Astrocyte (in vitro differentiated cells and primary cell): ENCODE results near the gene FHL1. TPM values are rescaled to one million over a fixed set of nuclear protein-coding genes. Genes with fewer than 3 reads are reported as not detected.

Experiments
- DNase-seq: peaks from one replicate; pipeline ENCODE4 v3.0.0-alpha.2; 2010; ENCODE audit warnings: low read depth
- FAIRE-seq: peaks from 2 replicates; lab custom pipeline; 2011; peaks lifted over from hg19 to GRCh38; lab: Jason Lieb, UNC
- H2AFZ ChIP-seq: 2 replicates; pipeline ENCODE4 v1.6.0; 2012; ENCODE audit warnings: low read depth, low read length, inconsistent platforms
- H3K27ac ChIP-seq: 2 replicates; pipeline ENCODE4 v1.5.1; 2011; ENCODE audit warnings: low read depth, low read length, inconsistent platforms
- H3K27me3 ChIP-seq: 2 replicates; pipeline ENCODE4 v1.6.0; 2011; ENCODE audit warnings: low read length, inconsistent platforms; ENCODE audit not compliant: insufficient read depth
- H3K36me3 ChIP-seq: 2 replicates; pipeline ENCODE4 v1.5.1; 2011; ENCODE audit warnings: low read length, inconsistent platforms; ENCODE audit not compliant: insufficient read depth
- H3K4me1 ChIP-seq: 2 replicates; pipeline ENCODE4 v1.5.1; 2011; ENCODE audit warnings: low read length, inconsistent platforms; ENCODE audit not compliant: insufficient read depth
- H3K4me2 ChIP-seq: 2 replicates; pipeline ENCODE4 v1.6.0; 2012; ENCODE audit warnings: low read length, inconsistent platforms
- H3K4me3 ChIP-seq: 2 replicates; pipeline ENCODE4 v1.5.1; 2011; ENCODE audit warnings: low read depth, mild to moderate bottlenecking, low read length, inconsistent platforms; ENCODE audit not compliant: insufficient read depth
- H3K79me2 ChIP-seq: 2 replicates; pipeline ENCODE4 v1.6.0; 2012; ENCODE audit warnings: mild to moderate bottlenecking, low read length, inconsistent platforms; ENCODE audit not compliant: insufficient read depth
- H3K9ac ChIP-seq: 2 replicates; pipeline ENCODE4 v1.6.0; 2012; ENCODE audit warnings: mild to moderate bottlenecking, low read length, inconsistent platforms
- H3K9me3 ChIP-seq: 2 replicates; pipeline ENCODE4 v1.5.1; 2012; ENCODE audit warnings: low read depth, mild to moderate bottlenecking, low read length, inconsistent platforms; ENCODE audit not compliant: insufficient read depth
- H4K20me1 ChIP-seq: 2 replicates; pipeline ENCODE4 v1.6.0; 2012; ENCODE audit warnings: low read length, inconsistent platforms; ENCODE audit not compliant: insufficient read depth
- H3K27ac Mint-ChIP-seq: one replicate; pipeline ENCODE4 v1.8.0; 2021; ENCODE audit warnings: mild to moderate bottlenecking, mixed read lengths; ENCODE audit not compliant: unreplicated experiment
- H3K27me3 Mint-ChIP-seq: one replicate; pipeline ENCODE4 v1.8.0; 2021; ENCODE audit warnings: low read depth, mixed read lengths; ENCODE audit not compliant: unreplicated experiment
- H3K36me3 Mint-ChIP-seq: one replicate; pipeline ENCODE4 v1.8.0; 2021; ENCODE audit warnings: low read depth, mixed read lengths; ENCODE audit not compliant: unreplicated experiment
- H3K4me1 Mint-ChIP-seq: one replicate; pipeline ENCODE4 v1.8.0; 2021; ENCODE audit warnings: low read depth, mixed read lengths; ENCODE audit not compliant: unreplicated experiment
- H3K4me3 Mint-ChIP-seq: one replicate; pipeline ENCODE4 v1.8.0; 2021; ENCODE audit warnings: mild to moderate bottlenecking, moderate library complexity, mixed read lengths; ENCODE audit not compliant: unreplicated experiment
- H3K9me3 Mint-ChIP-seq: one replicate; pipeline ENCODE4 v1.8.0; 2021; ENCODE audit warnings: mild to moderate bottlenecking, mixed read lengths; ENCODE audit not compliant: unreplicated experiment
- EZH2 ChIP-seq: IDR thresholded peaks from 2 replicates; pipeline ENCODE4 v1.6.1; 2012; ENCODE audit warnings: mild to moderate bottlenecking, low read length, inconsistent platforms; ENCODE audit not compliant: insufficient read depth
- total RNA-seq: library from RNA; stranded (reverse); gene quantifications from 2 replicates; pipeline ENCODE4 v1.2.1, GENCODE V29; 2021
- TF ChIP-seq, protein P1 (sequence below): IDR thresholded peaks from 2 replicates; pipeline ENCODE4 v1.5.1; 2011; ENCODE audit warnings: low read depth, mild to moderate bottlenecking, inconsistent platforms, low read length, moderate library complexity; ENCODE audit not compliant: insufficient read depth

FHL1 gene
- total RNA-seq, 1 donor from 2014 or later, result 115 TPM

DNA sequence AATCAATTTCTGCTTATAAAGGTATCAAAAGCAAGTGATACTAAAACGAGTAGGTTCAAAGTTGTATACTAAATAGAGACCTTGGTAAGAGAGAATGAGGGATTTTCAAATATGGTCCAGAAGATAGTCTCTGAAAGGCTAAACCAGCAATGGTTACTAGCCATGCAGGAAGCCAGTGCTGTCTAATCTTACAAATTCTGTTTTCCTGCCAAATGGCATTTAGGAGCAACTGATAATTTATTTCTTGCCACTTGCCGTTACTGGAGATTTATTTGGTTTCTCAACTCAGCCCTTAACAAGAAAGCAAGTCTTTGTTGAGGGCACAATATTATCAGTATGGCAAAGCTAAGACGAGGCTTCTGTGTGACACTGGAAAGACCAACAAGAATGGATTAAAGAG, 56.6 kb downstream of the FHL1 start:
- H3K4me3 ChIP-seq, result no peak overlapping the region
- H3K27ac ChIP-seq, result peak overlapping the region; percentile 5
- H3K9ac ChIP-seq, result peak overlapping the region; percentile 44
- Mint-ChIP-seq H3K27ac (no peak overlapping the region), H3K4me3 (no peak overlapping the region), H3K9me3 (no peaks in the 10 kb centered on the region), H3K27me3 (no peaks in the 10 kb centered on the region), H3K36me3 (no peaks in the 10 kb centered on the region), H3K4me1 (peaks cover 9% of the 10 kb centered on the region)
- no peaks in the 10 kb centered on the region for H3K36me3 ChIP-seq
- H3K79me2 ChIP-seq, result peaks cover 6% of the 10 kb centered on the region
- DNase-seq, result no peak
- H3K9me3 ChIP-seq, result no peaks in the 10 kb centered on the region
- no peak overlapping the region for H2AFZ ChIP-seq
- no peaks in the 10 kb centered on the region for H4K20me1 ChIP-seq
- no peaks in the 10 kb centered on the region for H3K27me3 ChIP-seq
- peak; percentile 29 for FAIRE-seq
- H3K4me1 ChIP-seq, result peaks cover 15% of the 10 kb centered on the region
- no peak overlapping the region for H3K4me2 ChIP-seq
- TF ChIP-seq, protein P1, sequence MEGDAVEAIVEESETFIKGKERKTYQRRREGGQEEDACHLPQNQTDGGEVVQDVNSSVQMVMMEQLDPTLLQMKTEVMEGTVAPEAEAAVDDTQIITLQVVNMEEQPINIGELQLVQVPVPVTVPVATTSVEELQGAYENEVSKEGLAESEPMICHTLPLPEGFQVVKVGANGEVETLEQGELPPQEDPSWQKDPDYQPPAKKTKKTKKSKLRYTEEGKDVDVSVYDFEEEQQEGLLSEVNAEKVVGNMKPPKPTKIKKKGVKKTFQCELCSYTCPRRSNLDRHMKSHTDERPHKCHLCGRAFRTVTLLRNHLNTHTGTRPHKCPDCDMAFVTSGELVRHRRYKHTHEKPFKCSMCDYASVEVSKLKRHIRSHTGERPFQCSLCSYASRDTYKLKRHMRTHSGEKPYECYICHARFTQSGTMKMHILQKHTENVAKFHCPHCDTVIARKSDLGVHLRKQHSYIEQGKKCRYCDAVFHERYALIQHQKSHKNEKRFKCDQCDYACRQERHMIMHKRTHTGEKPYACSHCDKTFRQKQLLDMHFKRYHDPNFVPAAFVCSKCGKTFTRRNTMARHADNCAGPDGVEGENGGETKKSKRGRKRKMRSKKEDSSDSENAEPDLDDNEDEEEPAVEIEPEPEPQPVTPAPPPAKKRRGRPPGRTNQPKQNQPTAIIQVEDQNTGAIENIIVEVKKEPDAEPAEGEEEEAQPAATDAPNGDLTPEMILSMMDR, result no peak
- no peak for TF ChIP-seq EZH2

DNA sequence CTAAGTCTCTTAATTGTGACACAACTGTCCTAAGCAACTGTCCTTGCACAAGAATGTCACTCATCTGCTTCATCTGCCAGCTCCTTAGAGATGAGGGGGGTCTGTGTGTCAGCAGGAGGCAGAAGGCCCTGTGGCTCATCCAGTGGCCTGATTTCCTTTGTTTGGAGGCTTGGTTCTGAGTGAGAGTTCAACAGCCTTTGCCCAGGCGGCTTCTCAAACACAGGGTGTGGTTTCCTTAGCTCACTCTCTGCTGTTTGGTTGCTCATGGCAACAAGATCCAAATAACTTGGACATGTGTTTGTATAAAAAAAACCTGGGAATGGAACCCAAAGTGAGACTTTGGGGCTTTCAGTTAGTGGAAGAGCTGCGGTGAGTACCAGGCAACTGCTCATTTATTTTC, 57.2 kb downstream of the FHL1 start:
- peak overlapping the region; percentile 44 for H3K9ac ChIP-seq
- FAIRE-seq, result peak; percentile 32
- H3K79me2 ChIP-seq, result peaks cover 6% of the 10 kb centered on the region
- H3K27ac Mint-ChIP-seq, result peak overlapping the region; percentile 58
- no peak overlapping the region for H3K4me3 ChIP-seq
- TF ChIP-seq EZH2, result no peak
- TF ChIP-seq, protein P1, result no peak
- H3K4me1 ChIP-seq, result peaks cover 15% of the 10 kb centered on the region
- no peaks in the 10 kb centered on the region for H3K36me3 Mint-ChIP-seq
- no peak overlapping the region for H2AFZ ChIP-seq
- H3K9me3 ChIP-seq, result no peaks in the 10 kb centered on the region
- no peaks in the 10 kb centered on the region for H3K27me3 ChIP-seq
- H3K27ac ChIP-seq, result no peak overlapping the region
- H3K4me3 Mint-ChIP-seq, result no peak overlapping the region
- no peaks in the 10 kb centered on the region for H3K36me3 ChIP-seq
- peak overlapping the region; percentile 22 for H3K4me2 ChIP-seq
- no peaks in the 10 kb centered on the region for H3K9me3 Mint-ChIP-seq
- DNase-seq, result peak; percentile 61
- H4K20me1 ChIP-seq, result no peaks in the 10 kb centered on the region
- H3K4me1 Mint-ChIP-seq, result peaks cover 12% of the 10 kb centered on the region
- no peaks in the 10 kb centered on the region for H3K27me3 Mint-ChIP-seq

DNA sequence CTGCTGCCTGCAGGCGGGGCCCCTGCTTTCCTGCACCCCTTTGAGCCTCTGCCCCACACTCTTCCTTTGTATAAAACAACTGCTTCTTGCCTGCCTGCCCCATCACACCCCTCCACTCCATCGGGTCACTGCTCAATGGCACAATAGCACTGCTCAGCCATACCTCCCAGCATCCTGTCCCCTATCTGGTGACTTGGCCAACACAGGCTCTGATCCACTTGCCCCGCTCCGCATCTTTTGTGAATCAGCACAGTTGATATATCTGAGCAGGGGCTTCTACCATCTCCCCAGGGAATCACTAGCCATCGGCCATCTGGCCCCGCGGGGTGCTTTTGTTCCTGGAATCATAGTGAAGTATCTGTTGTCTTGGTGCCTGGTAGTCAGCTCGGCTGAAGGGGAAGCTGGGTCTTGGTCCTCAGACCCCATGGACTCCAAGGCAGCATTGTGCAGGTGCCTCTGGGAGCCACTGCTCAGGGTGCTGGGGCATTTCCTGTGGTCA, 58.6 kb downstream of the FHL1 start:
- Mint-ChIP-seq H3K4me1 (peaks cover 19% of the 10 kb centered on the region), H3K4me3 (no peak overlapping the region), H3K9me3 (no peaks in the 10 kb centered on the region), H3K27ac (no peak overlapping the region), H3K27me3 (no peaks in the 10 kb centered on the region), H3K36me3 (no peaks in the 10 kb centered on the region)
- H3K27ac ChIP-seq, result no peak overlapping the region
- no peak overlapping the region for H3K4me2 ChIP-seq
- no peaks in the 10 kb centered on the region for H4K20me1 ChIP-seq
- H3K4me1 ChIP-seq, result peaks cover 11% of the 10 kb centered on the region
- H3K27me3 ChIP-seq, result no peaks in the 10 kb centered on the region
- no peak overlapping the region for H2AFZ ChIP-seq
- FAIRE-seq (no peak), DNase-seq (no peak)
- H3K9ac ChIP-seq, result no peak overlapping the region
- no peaks in the 10 kb centered on the region for H3K9me3 ChIP-seq
- no peak overlapping the region for H3K4me3 ChIP-seq
- H3K36me3 ChIP-seq, result no peaks in the 10 kb centered on the region
- peaks cover 6% of the 10 kb centered on the region for H3K79me2 ChIP-seq
- TF ChIP-seq, protein P1, result no peak
- TF ChIP-seq EZH2, result no peak
